Thyroid gland (tissue), 4 donors: Measurements from ENCODE around the gene SEL1L2.

ENCODE experiments used
- CTCF ChIP-seq, 6 experiments: fragments of 200-600 bp in 3 of 6; fragments of 450-650 bp in 3 of 6; sonication (generic) in 3 of 6; IDR thresholded peaks; one replicate each; pipeline ENCODE4 v1.5.1; 2016 to 2019; ENCODE audit warnings: antibody characterized with exemption in 6 of 6, mild to moderate bottlenecking in 2 of 6, inconsistent platforms in 1 of 6, moderate library complexity in 1 of 6
- POLR2A ChIP-seq, 2 donors: fragments of 450-650 bp; IDR thresholded peaks; one replicate each; pipeline ENCODE4 v1.6.1; 2017; ENCODE audit warnings: antibody characterized with exemption in 2 of 2, mild to moderate bottlenecking in 2 of 2, moderate library complexity in 1 of 2

- TF ChIP-seq CTCF (IDR thresholded peaks at IDR 0.05), result no peak
- TF ChIP-seq POLR2A (IDR thresholded peaks at IDR 0.05), result no peak
Observed at GRCh38 chr20:13878566-13878965, 111.8 kb downstream of the SEL1L2 start.
